Panc1 (cell line): ENCODE results near the gene NOL9. TPM values are rescaled to one million over a fixed set of nuclear protein-coding genes. Genes with fewer than 3 reads are reported as not detected.

ENCODE experiments used
- ATAC-seq: fragments of 200-7000 bp; cut with Tn5 transposase; 2 replicates; pipeline ENCODE4 v1.9.1; 2020; ENCODE audit warnings: mild to moderate bottlenecking, moderate library complexity
- BruUV-seq: library from RNA; stranded (reverse); fragments of 400-500 nt; replicated peaks from 2 replicates; lab custom pipeline; 2021; lab: Mats Ljungman, UMichigan
- CTCF ChIA-PET: fragments of 300-600 bp; sonication (Branson Sonifier 250); formaldehyde crosslinking; loops from one replicate; lab custom pipeline; 2022; ENCODE audit warnings: antibody characterized with exemption; lab: Charles Lee
- POLR2A ChIA-PET: fragments of 300-600 bp; sonication (Branson Sonifier 250); formaldehyde crosslinking; loops from one replicate; lab custom pipeline; 2022; ENCODE audit warnings: antibody characterized with exemption; lab: Charles Lee
- DNase-seq: peaks from one replicate; pipeline ENCODE4 v3.0.0-alpha.2; 2010; ENCODE audit warnings: low read depth, low spot score
- H3K27ac ChIP-seq: 2 replicates; pipeline ENCODE4 v1.5.1; 2011; ENCODE audit warnings: mild to moderate bottlenecking, low read length, inconsistent platforms
- H3K27me3 ChIP-seq: fragments of 200-500 bp; sonication (Bioruptor generic); 2 replicates; pipeline ENCODE4 v1.6.0; 2014; ENCODE audit warnings: low read length, inconsistent platforms; ENCODE audit not compliant: control insufficient read depth, insufficient read depth
- H3K36me3 ChIP-seq: fragments of 200-500 bp; sonication (Bioruptor generic); 2 replicates; pipeline ENCODE4 v1.5.1; 2014; ENCODE audit warnings: inconsistent platforms, mild to moderate bottlenecking, low read length, moderate library complexity; ENCODE audit not compliant: control insufficient read depth, insufficient read depth
- H3K4me1 ChIP-seq: 2 replicates; pipeline ENCODE4 v1.5.1; 2011; ENCODE audit warnings: inconsistent platforms, mild to moderate bottlenecking, low read length, moderate library complexity; ENCODE audit not compliant: control insufficient read depth, insufficient read depth
- H3K4me3 ChIP-seq, 2 experiments: 2 replicates each; pipeline ENCODE4 v1.5.1; 2011 to 2012; ENCODE audit warnings: low read depth in 2 of 2, low read length in 2 of 2, mild to moderate bottlenecking in 2 of 2, inconsistent platforms in 1 of 2, moderate library complexity in 1 of 2
- H3K9me3 ChIP-seq: fragments of 200-500 bp; sonication (Bioruptor generic); 2 replicates; pipeline ENCODE4 v1.5.1; 2014; ENCODE audit warnings: low read depth, mild to moderate bottlenecking, inconsistent platforms, low read length, moderate library complexity; ENCODE audit not compliant: control insufficient read depth, insufficient read depth
- CTCF ChIP-seq: fragments of 450-650 bp; IDR thresholded peaks from 2 replicates; pipeline ENCODE4 v1.5.1; 2017; ENCODE audit warnings: mild to moderate bottlenecking
- POLR2AphosphoS5 ChIP-seq: IDR thresholded peaks from 2 replicates; pipeline ENCODE4 v1.6.1; 2012; ENCODE audit warnings: mild to moderate bottlenecking, low read depth, low read length, moderate library complexity
- REST ChIP-seq, 2 experiments: IDR thresholded peaks; 2 replicates each; pipeline ENCODE4 v1.6.1; 2011 to 2012; ENCODE audit warnings: low read depth in 2 of 2, control low read depth in 1 of 2, low read length in 1 of 2, mild to moderate bottlenecking in 1 of 2, moderate library complexity in 1 of 2; ENCODE audit not compliant: insufficient read depth in 1 of 2
- SIN3A ChIP-seq: IDR thresholded peaks from 2 replicates; pipeline ENCODE4 v1.6.1; 2012; ENCODE audit warnings: low read depth, mild to moderate bottlenecking, low read length, moderate library complexity, borderline replicate concordance; ENCODE audit not compliant: insufficient read depth
- TCF7L2 ChIP-seq: IDR thresholded peaks from 2 replicates; pipeline ENCODE4 v1.6.1; 2011; ENCODE audit warnings: mild to moderate bottlenecking, low read depth, low read length, inconsistent platforms
- in situ Hi-C: cut with HindIII; loops from 2 replicates; pipeline ENCODE4 v1.10.0; 2016; ENCODE audit warnings: low sequenced_read_pairs, low pct_unique_long_range_greater_than_20kb
- intact Hi-C: fragments of 100-400 bp; cut with micrococcal nuclease; formaldehyde crosslinking; loops from one replicate; pipeline ENCODE4 v1.10.0; 2022; ENCODE audit not compliant: unreplicated experiment
- total RNA-seq: library from RNA; stranded (reverse); gene quantifications from one replicate; pipeline ENCODE4 v1.2.1, GENCODE V29; 2021; ENCODE audit not compliant: unreplicated experiment

The NOL9 gene
- total RNA-seq, 1 experiment from 2014 or later = 46.4 TPM

GRCh38 chr1:6599141-6599975 lies 45.0 kb upstream of the NOL9 start:
- Histone ChIP-seq H3K27me3 (no peaks in the 10 kb centered on the region), H3K36me3 (no peaks in the 10 kb centered on the region; the same call in 1 of the 2 replicates), H3K4me1 (peaks cover 24% of the 10 kb centered on the region), H3K9me3 (no peaks in the 10 kb centered on the region), H3K4me3 (peak overlapping the region in 1 of 2 experiments; percentile 96; a peak in 2 of 4 replicates), H3K27ac (no peak overlapping the region)
- BruUV-seq = no TSS peak
- ChIA-PET POLR2A (no interaction called here), CTCF (interaction anchor here (0.6 kb wide), 1 partner anchor 20 kb away, joined by 3 read pairs; the partner anchor contains the start of gene ZBTB48)
- ATAC-seq (no peak), DNase-seq (no peak)
- TF ChIP-seq TCF7L2 (no peak), SIN3A (no peak), CTCF (no peak), REST (IDR thresholded peaks at IDR 0.05; ENCODE audit: insufficient read depth in 1 of 2, low read depth in 2 of 2, low read length in 1 of 2) (no peak), POLR2AphosphoS5 (no peak)
- intact Hi-C loops (no loop called here), in situ Hi-C loops (no loop called here)

GRCh38 chr1:6597777-6598131 lies 43.4 kb upstream of the NOL9 start:
- no peak overlapping the region for H3K4me3 ChIP-seq
- CTCF ChIA-PET = interaction anchor here (0.6 kb wide), 1 partner anchor 204 kb away, joined by 3 read pairs; the partner anchor contains the start of gene ACOT7
- H3K27ac ChIP-seq = no peak overlapping the region
- H3K27me3 ChIP-seq = no peaks in the 10 kb centered on the region
- BruUV-seq = no TSS peak
- TF ChIP-seq SIN3A (no peak), TCF7L2 (no peak), CTCF (no peak), REST (IDR thresholded peaks at IDR 0.05; ENCODE audit: insufficient read depth in 1 of 2, low read depth in 2 of 2, low read length in 1 of 2) (no peak), POLR2AphosphoS5 (no peak)
- in situ Hi-C loops (no loop called here), intact Hi-C loops (no loop called here)
- H3K36me3 ChIP-seq = peaks cover 2% of the 10 kb centered on the region; the same call in 1 of the 2 replicates
- DNase-seq (no peak), ATAC-seq (no peak)
- peaks cover 16% of the 10 kb centered on the region for H3K4me1 ChIP-seq
- POLR2A ChIA-PET = no interaction called here
- H3K9me3 ChIP-seq = no peaks in the 10 kb centered on the region
